NB4 (cell line): ENCODE measurements around the gene CRYGC.
"Not testable (repeated sequence)": the region's sequence is repeated elsewhere in the genome, so short reads cannot be mapped to it uniquely, and the experiment has no call there.

Experiments
- MAX ChIP-seq: IDR thresholded peaks from 2 replicates; pipeline ENCODE4 v1.6.1; 2011; ENCODE audit warnings: low read depth, low read length
- MYC ChIP-seq: IDR thresholded peaks from 2 replicates; pipeline ENCODE4 v1.6.1; 2011; ENCODE audit warnings: low read depth, low read length
- POLR2A ChIP-seq: IDR thresholded peaks from 2 replicates; pipeline ENCODE4 v1.6.1; 2011; ENCODE audit warnings: mild to moderate bottlenecking; ENCODE audit not compliant: insufficient read length; ENCODE audit errors: extremely low read depth
- TF ChIP-seq, protein P1 (sequence below): IDR thresholded peaks from one replicate; pipeline ENCODE4 v1.5.1; 2012; ENCODE audit warnings: low read depth, low read length

DNA sequence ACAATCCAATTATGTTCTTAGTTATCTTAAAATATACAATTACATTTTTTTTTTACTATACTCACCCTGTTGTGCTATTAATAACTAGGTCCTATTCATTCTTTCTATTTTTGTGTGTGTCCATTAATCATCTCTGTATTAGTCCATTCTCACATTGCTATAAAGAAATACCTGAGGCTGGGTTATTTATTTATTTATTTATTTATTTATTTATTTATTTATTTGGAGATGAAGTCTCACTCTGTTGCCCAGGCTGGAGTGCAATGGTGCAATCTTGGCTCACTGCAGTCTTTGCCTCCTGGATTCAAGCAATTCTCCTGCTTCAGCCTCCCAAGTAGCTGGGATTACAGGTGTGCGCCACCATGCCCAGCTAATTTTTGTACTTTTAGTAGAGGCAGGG is 30.9 kb downstream of the CRYGC start:
- TF ChIP-seq, protein P1, sequence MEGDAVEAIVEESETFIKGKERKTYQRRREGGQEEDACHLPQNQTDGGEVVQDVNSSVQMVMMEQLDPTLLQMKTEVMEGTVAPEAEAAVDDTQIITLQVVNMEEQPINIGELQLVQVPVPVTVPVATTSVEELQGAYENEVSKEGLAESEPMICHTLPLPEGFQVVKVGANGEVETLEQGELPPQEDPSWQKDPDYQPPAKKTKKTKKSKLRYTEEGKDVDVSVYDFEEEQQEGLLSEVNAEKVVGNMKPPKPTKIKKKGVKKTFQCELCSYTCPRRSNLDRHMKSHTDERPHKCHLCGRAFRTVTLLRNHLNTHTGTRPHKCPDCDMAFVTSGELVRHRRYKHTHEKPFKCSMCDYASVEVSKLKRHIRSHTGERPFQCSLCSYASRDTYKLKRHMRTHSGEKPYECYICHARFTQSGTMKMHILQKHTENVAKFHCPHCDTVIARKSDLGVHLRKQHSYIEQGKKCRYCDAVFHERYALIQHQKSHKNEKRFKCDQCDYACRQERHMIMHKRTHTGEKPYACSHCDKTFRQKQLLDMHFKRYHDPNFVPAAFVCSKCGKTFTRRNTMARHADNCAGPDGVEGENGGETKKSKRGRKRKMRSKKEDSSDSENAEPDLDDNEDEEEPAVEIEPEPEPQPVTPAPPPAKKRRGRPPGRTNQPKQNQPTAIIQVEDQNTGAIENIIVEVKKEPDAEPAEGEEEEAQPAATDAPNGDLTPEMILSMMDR: not testable (repeated sequence)
- TF ChIP-seq MAX, POLR2A, MYC: not testable (repeated sequence)
